HepG2 (cell line): ENCODE data around the gene TMEFF2. TPM values are rescaled to one million over a fixed set of nuclear protein-coding genes. Genes with fewer than 3 reads are reported as not detected.

ENCODE experiments used
- ATAC-seq: fragments of 200-7000 bp; cut with Tn5 transposase; 3 replicates; pipeline ENCODE4 v1.9.1; 2020; ENCODE audit warnings: mild to moderate bottlenecking, moderate library complexity
- BruUV-seq: library from RNA; stranded (reverse); fragments of 400-500 nt; replicated peaks from 2 replicates; lab custom pipeline; 2021; lab: Mats Ljungman, UMichigan
- CTCF ChIA-PET: fragments of 300-600 bp; formaldehyde crosslinking; extraction: SDS; loops from one replicate; lab custom pipeline; 2021; ENCODE audit warnings: low total read pairs, inconsistent platforms, low intra/inter-chr PET ratio; lab: Yijun Ruan, JAX
- POLR2A ChIA-PET: fragments of 350-600 bp; sonication (Branson Sonifier 250); formaldehyde crosslinking; loops from one replicate; lab custom pipeline; 2020; ENCODE audit warnings: antibody characterized with exemption, inconsistent platforms; lab: Yijun Ruan, JAX
- DNase-seq: peaks from one replicate; pipeline ENCODE4 v3.0.0-alpha.2; 2015; ENCODE audit warnings: low spot score
- FAIRE-seq: peaks from 3 replicates; lab custom pipeline; 2011; peaks lifted over from hg19 to GRCh38; lab: Jason Lieb, UNC
- H2AFZ ChIP-seq: one replicate; pipeline ENCODE4 v1.6.1; 2011; ENCODE audit warnings: low read length, inconsistent platforms
- H3K27ac ChIP-seq: fragments of 300-600 bp; 3 replicates; pipeline ENCODE4 v1.8.0; 2011; ENCODE audit warnings: mixed run types, mild to moderate bottlenecking, mixed read lengths, low read length, inconsistent platforms; ENCODE audit not compliant: insufficient read depth; ENCODE audit errors: extremely low read length
- H3K27me3 ChIP-seq, 2 experiments: fragments of 200-600 bp in 1 of 2; 2 replicates in 1 of 2; 3 replicates in 1 of 2; pipeline versions ENCODE4 v1.6.0 to v1.8.0; 2011; ENCODE audit warnings: low read length in 2 of 2, mild to moderate bottlenecking in 2 of 2, moderate library complexity in 2 of 2, inconsistent platforms in 1 of 2; ENCODE audit not compliant: insufficient read depth in 2 of 2, control insufficient read depth in 1 of 2
- H3K36me3 ChIP-seq, 2 experiments: fragments of 200-600 bp in 1 of 2; replicated peaks in 1 of 2; 2 replicates in 1 of 2; 3 replicates in 1 of 2; pipeline versions ENCODE4 v1.5.1 to v1.8.0; 2011; ENCODE audit warnings: low read length in 2 of 2, inconsistent platforms in 1 of 2; ENCODE audit not compliant: insufficient read depth in 2 of 2, control insufficient read depth in 1 of 2
- H3K4me1 ChIP-seq: 2 replicates; pipeline ENCODE4 v1.5.1; 2012; ENCODE audit warnings: low read length, inconsistent platforms; ENCODE audit not compliant: insufficient read depth
- H3K4me2 ChIP-seq: 2 replicates; pipeline ENCODE4 v1.6.0; 2011; ENCODE audit warnings: low read depth, low read length, inconsistent platforms
- H3K4me3 ChIP-seq, 3 experiments: fragments of 200-600 bp in 1 of 3; sonication (generic), shearing (Covaris generic) in 1 of 3; replicated peaks in 1 of 3; 2 replicates each; pipeline ENCODE4 v1.5.1; 2011 to 2016; ENCODE audit warnings: low read length in 3 of 3, inconsistent platforms in 2 of 3, low read depth in 2 of 3, mild to moderate bottlenecking in 2 of 3, control low read depth in 1 of 3, mixed read lengths in 1 of 3; ENCODE audit not compliant: insufficient read depth in 1 of 3
- H3K79me2 ChIP-seq: one replicate; pipeline ENCODE4 v1.6.1; 2011; ENCODE audit warnings: low read length, inconsistent platforms; ENCODE audit not compliant: insufficient read depth
- H3K9ac ChIP-seq: 2 replicates; pipeline ENCODE4 v1.6.0; 2011; ENCODE audit warnings: mild to moderate bottlenecking, low read depth, low read length, inconsistent platforms; ENCODE audit not compliant: insufficient read depth
- H3K9me3 ChIP-seq: 2 replicates; pipeline ENCODE4 v1.5.1; 2012; ENCODE audit warnings: mild to moderate bottlenecking, low read length
- H4K20me1 ChIP-seq: 2 replicates; pipeline ENCODE4 v1.6.0; 2011; ENCODE audit warnings: inconsistent platforms, mild to moderate bottlenecking, low read length, moderate library complexity; ENCODE audit not compliant: insufficient read depth
- ARID4A ChIP-seq: sonication (generic); formaldehyde crosslinking; IDR thresholded peaks from 2 replicates; pipeline ENCODE4 v1.5.0; 2020; ENCODE audit warnings: mild to moderate bottlenecking, missing genetic modification reagents, borderline replicate concordance
- MBD4 ChIP-seq: IDR thresholded peaks from 2 replicates; pipeline ENCODE4 v1.6.1; 2012; ENCODE audit warnings: low read length, inconsistent platforms, borderline replicate concordance
- ONECUT2 ChIP-seq: sonication (generic); formaldehyde crosslinking; IDR thresholded peaks from 2 replicates; pipeline ENCODE4 v1.4.0; 2020; ENCODE audit warnings: missing genetic modification reagents
- SOX6 ChIP-seq, 2 experiments: fragments of 450-650 bp in 1 of 2; sonication (generic) in 1 of 2; formaldehyde crosslinking in 1 of 2; IDR thresholded peaks; 2 replicates each; pipeline versions ENCODE4 v1.4.0 to v1.6.1; 2017 to 2020; ENCODE audit warnings: antibody characterized with exemption in 1 of 2, mild to moderate bottlenecking in 1 of 2, missing genetic modification reagents in 1 of 2
- TOPORS ChIP-seq: sonication (generic); formaldehyde crosslinking; IDR thresholded peaks from 2 replicates; pipeline ENCODE4 v1.8.0; 2023; ENCODE audit warnings: mild to moderate bottlenecking, missing genetic modification reagents
- ZNF382 ChIP-seq: sonication (generic); formaldehyde crosslinking; IDR thresholded peaks from 2 replicates; pipeline ENCODE4 v1.5.0; 2020; ENCODE audit warnings: missing genetic modification reagents, mild to moderate bottlenecking, borderline replicate concordance
- ZNF788 ChIP-seq: sonication (generic); formaldehyde crosslinking; IDR thresholded peaks from 2 replicates; pipeline ENCODE4 v1.5.0; 2020; ENCODE audit warnings: mild to moderate bottlenecking, missing genetic modification reagents, borderline replicate concordance
- in situ Hi-C: cut with HindIII; loops from 2 replicates; pipeline ENCODE4 v1.10.0; 2017; ENCODE audit warnings: low pct_unique_long_range_greater_than_20kb; ENCODE audit not compliant: extremely low pct_ligation_motif_present
- intact Hi-C: fragments of 100-400 bp; cut with micrococcal nuclease; formaldehyde crosslinking; loops from one replicate; pipeline ENCODE4 v1.10.0; 2022; ENCODE audit not compliant: unreplicated experiment
- polyA plus RNA-seq, 8 experiments: library from polyadenylated mRNA; depleted of rRNA in 3 of 8; stranded (reverse) in 7 of 8; unstranded in 1 of 8; fragments of >200 nt; fragmentation: Illumina TruSeq in 4 of 8; extraction: Trizol in 4 of 8; gene quantifications; 2 replicates each; pipeline versions ENCODE4 v1.2.1 to v1.2.3, GENCODE V29; 2011 to 2016; ENCODE audit warnings: low read depth in 4 of 8, missing spikeins in 1 of 8, mixed read lengths in 1 of 8; ENCODE audit not compliant: insufficient read depth in 1 of 8
- total RNA-seq, 5 experiments: library from RNA; depleted of rRNA; stranded (reverse); fragments of >200 nt; fragmentation: Illumina TruSeq; extraction: Trizol; gene quantifications; 2 replicates each; pipeline ENCODE4 v1.2.3, GENCODE V29; 2016; ENCODE audit warnings: low read depth in 1 of 5
- TF ChIP-seq, protein P1 (sequence below): sonication (generic); formaldehyde crosslinking; IDR thresholded peaks from 2 replicates; pipeline ENCODE4 v1.8.1; 2022; ENCODE audit warnings: mild to moderate bottlenecking, missing genetic modification reagents
- TF ChIP-seq, protein P2 (sequence below): IDR thresholded peaks from 2 replicates; pipeline ENCODE4 v1.6.1; 2016
- TF ChIP-seq, protein P3 (sequence below): sonication (generic); formaldehyde crosslinking; IDR thresholded peaks from 2 replicates; pipeline ENCODE4 v1.4.0; 2020; ENCODE audit warnings: missing genetic modification reagents

Gene TMEFF2
- total and polyA plus RNA-seq, 2 of the 13 experiments (the other 11 are each of a cell fraction or from before 2014, with no cell fraction given) = not detected

- no peak for TF ChIP-seq ZNF382 (CRISPR knock-in tag)
- TF ChIP-seq, protein P1, sequence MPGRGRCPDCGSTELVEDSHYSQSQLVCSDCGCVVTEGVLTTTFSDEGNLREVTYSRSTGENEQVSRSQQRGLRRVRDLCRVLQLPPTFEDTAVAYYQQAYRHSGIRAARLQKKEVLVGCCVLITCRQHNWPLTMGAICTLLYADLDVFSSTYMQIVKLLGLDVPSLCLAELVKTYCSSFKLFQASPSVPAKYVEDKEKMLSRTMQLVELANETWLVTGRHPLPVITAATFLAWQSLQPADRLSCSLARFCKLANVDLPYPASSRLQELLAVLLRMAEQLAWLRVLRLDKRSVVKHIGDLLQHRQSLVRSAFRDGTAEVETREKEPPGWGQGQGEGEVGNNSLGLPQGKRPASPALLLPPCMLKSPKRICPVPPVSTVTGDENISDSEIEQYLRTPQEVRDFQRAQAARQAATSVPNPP (CRISPR knock-in tag) = no peak
These were observed 67.3 kb downstream of the TMEFF2 start (continued) for GRCh38 chr2:192127434-192127833.

DNA sequence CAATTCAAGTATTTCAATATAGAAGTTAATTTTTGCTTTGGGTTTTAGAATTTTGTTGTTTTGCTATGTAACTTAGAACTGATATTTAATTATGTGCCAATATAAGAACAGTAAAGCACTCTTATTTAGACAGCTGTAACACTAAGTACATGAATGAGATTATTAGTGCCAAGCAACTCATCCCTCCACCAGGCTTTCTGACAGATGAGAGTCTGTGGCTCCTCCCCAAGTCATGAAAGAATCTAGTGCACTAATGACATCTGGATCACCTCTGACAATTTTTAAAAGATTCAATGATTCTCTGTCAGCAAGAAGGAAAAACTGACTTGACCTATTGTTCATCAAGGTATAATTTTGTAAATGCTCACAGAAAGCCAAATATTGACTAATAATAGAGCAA is 67.8 kb downstream of the TMEFF2 start:
- TF ChIP-seq, protein P2, sequence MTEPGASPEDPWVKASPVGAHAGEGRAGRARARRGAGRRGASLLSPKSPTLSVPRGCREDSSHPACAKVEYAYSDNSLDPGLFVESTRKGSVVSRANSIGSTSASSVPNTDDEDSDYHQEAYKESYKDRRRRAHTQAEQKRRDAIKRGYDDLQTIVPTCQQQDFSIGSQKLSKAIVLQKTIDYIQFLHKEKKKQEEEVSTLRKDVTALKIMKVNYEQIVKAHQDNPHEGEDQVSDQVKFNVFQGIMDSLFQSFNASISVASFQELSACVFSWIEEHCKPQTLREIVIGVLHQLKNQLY (CRISPR knock-in tag) = no peak
- TF ChIP-seq ZNF788 (CRISPR knock-in tag) = no peak
- TF ChIP-seq ARID4A (CRISPR knock-in tag) = no peak
- no peak for TF ChIP-seq ONECUT2 (CRISPR knock-in tag)
- TF ChIP-seq MBD4 = no peak
- TF ChIP-seq, protein P3, sequence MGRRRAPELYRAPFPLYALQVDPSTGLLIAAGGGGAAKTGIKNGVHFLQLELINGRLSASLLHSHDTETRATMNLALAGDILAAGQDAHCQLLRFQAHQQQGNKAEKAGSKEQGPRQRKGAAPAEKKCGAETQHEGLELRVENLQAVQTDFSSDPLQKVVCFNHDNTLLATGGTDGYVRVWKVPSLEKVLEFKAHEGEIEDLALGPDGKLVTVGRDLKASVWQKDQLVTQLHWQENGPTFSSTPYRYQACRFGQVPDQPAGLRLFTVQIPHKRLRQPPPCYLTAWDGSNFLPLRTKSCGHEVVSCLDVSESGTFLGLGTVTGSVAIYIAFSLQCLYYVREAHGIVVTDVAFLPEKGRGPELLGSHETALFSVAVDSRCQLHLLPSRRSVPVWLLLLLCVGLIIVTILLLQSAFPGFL = no peak
- TF ChIP-seq SOX6 (IDR thresholded peaks at IDR 0.05) = no peak
- TF ChIP-seq SOX6 (CRISPR knock-in tag; IDR thresholded peaks at IDR 0.05) = no peak
- TF ChIP-seq TOPORS (CRISPR knock-in tag) = no peak
- Histone ChIP-seq H3K79me2 (no peaks in the 10 kb centered on the region), H3K4me2 (no peak overlapping the region), H2AFZ (no peak overlapping the region), H3K9ac (no peak overlapping the region), H3K27me3 (no peaks in the 10 kb centered on the region), H3K4me1 (no peaks in the 10 kb centered on the region), H3K27ac (no peak overlapping the region), H3K36me3 (no peaks in the 10 kb centered on the region), H4K20me1 (no peaks in the 10 kb centered on the region), H3K9me3 (no peaks in the 10 kb centered on the region), H3K4me3 (no peak overlapping the region)
- intact Hi-C loops = no loop called here
- POLR2A ChIA-PET = no interaction called here
- in situ Hi-C loops = no loop called here
- DNase-seq = no peak
- CTCF ChIA-PET = no interaction called here
- no peak for ATAC-seq
- no TSS peak for BruUV-seq
- FAIRE-seq = no peak
